Measurements from ENCODE around the gene OTOA.

GRCh38 chr16:21654881-21655280 lies 8.9 kb upstream of the OTOA start:
- TF ChIP-seq POLR2A (IDR thresholded peaks at IDR 0.05; ENCODE audit: low read length) (no peak), GATA1 (IDR thresholded peaks at IDR 0.05; ENCODE audit: low read depth, low read length) (no peak)
